ENCODE data around the gene OLFML2B. TPM values are rescaled to one million over a fixed set of nuclear protein-coding genes. Genes with fewer than 3 reads are reported as not detected.

Gene OLFML2B
- total RNA-seq, 1 experiment from 2014 or later, result 1.4 TPM

GRCh38 chr1:162008799-162009198 lies 14.9 kb downstream of the OLFML2B start:
- Histone ChIP-seq H3K23ac (ENCODE audit: insufficient read length, low read depth, low read length) (no peak overlapping the region), H2AFZ (ENCODE audit: low read length) (no peak overlapping the region), H3K9ac (ENCODE audit: extremely low read depth, insufficient read length, low read length) (no peak overlapping the region), H2AK5ac (ENCODE audit: insufficient read length, low read length) (no peak overlapping the region), H3K79me1 (ENCODE audit: insufficient read depth, low read depth, low read length, poor library complexity, severe bottlenecking) (no peaks in the 10 kb centered on the region), H3K23me2 (ENCODE audit: insufficient read length, low read depth, low read length, poor library complexity, severe bottlenecking) (no peaks in the 10 kb centered on the region), H3K4ac (ENCODE audit: low read depth, low read length) (no peak overlapping the region), H3K27me3 (ENCODE audit: insufficient read depth, low read length) (no peaks in the 10 kb centered on the region), H3K79me2 (ENCODE audit: insufficient read depth, low read length) (no peaks in the 10 kb centered on the region), H2BK15ac (ENCODE audit: low read depth, low read length) (no peak overlapping the region), H3K4me2 (ENCODE audit: insufficient read depth, insufficient read length, low read length) (no peak overlapping the region), H4K5ac (ENCODE audit: insufficient read length, low read depth, low read length) (no peak overlapping the region), H4K91ac (ENCODE audit: insufficient read length, low read depth, low read length) (no peak overlapping the region), H2BK12ac (ENCODE audit: insufficient read length, low read depth, low read length) (no peak overlapping the region), H3K18ac (ENCODE audit: insufficient read length, low read depth, low read length) (no peak overlapping the region), H4K20me1 (ENCODE audit: control insufficient read depth, insufficient read depth, insufficient read length) (no peaks in the 10 kb centered on the region), H3T11ph (ENCODE audit: low read length) (no peak overlapping the region), H3K14ac (ENCODE audit: insufficient read depth, low read length) (no peak overlapping the region), H2BK20ac (ENCODE audit: low read depth, low read length, poor library complexity, severe bottlenecking) (no peak overlapping the region), H2BK120ac (ENCODE audit: low read depth, low read length, poor library complexity, severe bottlenecking) (no peak overlapping the region), H3K27ac (ENCODE audit: insufficient read length, low read depth, low read length) (no peak overlapping the region), H3K56ac (ENCODE audit: insufficient read length, low read depth, low read length) (no peak overlapping the region), H3K9me3 (ENCODE audit: control insufficient read depth, low read depth, low read length) (no peaks in the 10 kb centered on the region), H4K8ac (replicated peaks; ENCODE audit: insufficient read length, low read depth, low read length) (no peak overlapping the region), H2BK5ac (ENCODE audit: insufficient read length, low read length) (no peak overlapping the region), H3K4me1 (ENCODE audit: insufficient read depth, low read length) (no peaks in the 10 kb centered on the region; the same call in 1 of the 2 replicates)
- Mint-ChIP-seq H3K36me3 (ENCODE audit: insufficient read depth in 1 of 3, low read depth in 3 of 3) (peaks cover 0 to 5% (median under 1%) of the 10 kb centered on the region in 3 experiments; a peak in 4 of 7 replicates), H3K4me1 (peaks cover 7 to 12% of the 10 kb centered on the region in 2 experiments), H3K4me3 (no peak overlapping the region), H3K27me3 (ENCODE audit: low read depth) (no peaks in the 10 kb centered on the region), H3K9me3 (peaks cover under 1 to 7% of the 10 kb centered on the region in 2 experiments; a peak in 1 of 5 replicates), H3K27ac (no peak overlapping the region)
- no CpG with 5 or more reads among the region's 5 CpGs for WGBS (ENCODE audit: extremely low coverage, insufficient read length, low lambda C conversion rate)
- no peak for DNase-seq
- TF ChIP-seq, protein P1, sequence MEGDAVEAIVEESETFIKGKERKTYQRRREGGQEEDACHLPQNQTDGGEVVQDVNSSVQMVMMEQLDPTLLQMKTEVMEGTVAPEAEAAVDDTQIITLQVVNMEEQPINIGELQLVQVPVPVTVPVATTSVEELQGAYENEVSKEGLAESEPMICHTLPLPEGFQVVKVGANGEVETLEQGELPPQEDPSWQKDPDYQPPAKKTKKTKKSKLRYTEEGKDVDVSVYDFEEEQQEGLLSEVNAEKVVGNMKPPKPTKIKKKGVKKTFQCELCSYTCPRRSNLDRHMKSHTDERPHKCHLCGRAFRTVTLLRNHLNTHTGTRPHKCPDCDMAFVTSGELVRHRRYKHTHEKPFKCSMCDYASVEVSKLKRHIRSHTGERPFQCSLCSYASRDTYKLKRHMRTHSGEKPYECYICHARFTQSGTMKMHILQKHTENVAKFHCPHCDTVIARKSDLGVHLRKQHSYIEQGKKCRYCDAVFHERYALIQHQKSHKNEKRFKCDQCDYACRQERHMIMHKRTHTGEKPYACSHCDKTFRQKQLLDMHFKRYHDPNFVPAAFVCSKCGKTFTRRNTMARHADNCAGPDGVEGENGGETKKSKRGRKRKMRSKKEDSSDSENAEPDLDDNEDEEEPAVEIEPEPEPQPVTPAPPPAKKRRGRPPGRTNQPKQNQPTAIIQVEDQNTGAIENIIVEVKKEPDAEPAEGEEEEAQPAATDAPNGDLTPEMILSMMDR (conservative IDR thresholded peaks at IDR 0.05), result no peak

Data from H9 (cell line).